NK-92 treated with Interleukin-12 subunit alpha and Interleukin-12 subunit beta, amount 100 ng/mL, for 24 hours (cell line): Measurements from ENCODE around the gene TCF4.

Source experiments
- DNase-seq: peaks from one replicate; lab custom pipeline; 2025; lab: John Stamatoyannopoulos, UW

TCF4 gene

DNA sequence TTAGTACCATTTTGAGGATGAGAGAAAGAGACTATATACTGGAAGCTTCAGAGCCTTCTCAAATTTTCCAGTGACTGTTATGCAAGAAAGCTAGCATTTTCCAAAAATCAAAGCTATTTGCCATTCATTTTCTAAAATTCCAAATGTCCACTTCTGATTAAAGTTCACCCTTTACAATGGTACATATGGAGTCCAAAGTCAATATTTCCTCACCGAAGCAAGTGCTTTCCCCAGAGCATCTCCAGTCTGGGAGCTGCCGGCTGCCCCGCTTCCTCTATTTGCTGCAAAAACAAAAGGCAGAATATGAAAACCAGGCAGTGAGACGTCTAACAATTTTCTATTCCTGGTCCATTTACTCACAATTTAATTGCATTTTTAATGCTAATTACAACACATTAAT is 326.7 kb downstream of the TCF4 start:
- DNase-seq: no peak

DNA sequence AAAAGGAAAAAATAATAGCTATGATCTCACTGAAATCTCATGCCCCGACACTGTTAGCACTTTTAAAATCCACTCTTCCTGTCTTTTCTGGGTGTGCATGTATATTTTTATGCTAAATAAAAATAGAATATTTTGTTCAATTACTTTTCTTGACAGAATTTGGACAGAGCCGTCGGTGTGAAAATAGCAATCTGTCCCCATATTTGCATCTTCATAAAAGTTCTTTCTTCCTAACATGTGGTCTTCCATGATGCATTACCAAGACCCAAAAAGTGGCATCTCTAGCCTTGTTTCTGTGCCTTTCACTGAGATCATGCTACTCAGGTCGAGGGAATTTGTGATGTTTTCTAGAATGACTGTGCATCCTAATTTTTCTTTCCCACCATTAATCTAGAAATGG is 329.9 kb downstream of the TCF4 start:
- no peak for DNase-seq

DNA sequence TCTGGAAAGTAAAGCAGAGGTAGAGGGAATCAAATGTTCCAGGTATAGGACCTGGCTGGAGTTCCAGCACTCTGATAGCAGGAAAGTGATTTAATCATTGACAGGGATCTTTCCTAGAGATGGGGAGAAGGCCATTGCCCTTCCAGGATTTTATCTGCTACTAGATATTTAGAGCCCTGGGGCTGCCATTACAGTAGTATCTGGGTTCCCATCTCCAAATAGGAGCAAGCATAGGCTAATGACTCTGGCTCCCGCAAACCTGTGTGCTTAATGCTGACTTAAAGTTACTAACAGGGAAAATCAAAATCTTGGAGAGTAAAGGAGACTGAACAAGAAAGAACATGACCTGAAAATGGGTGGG is 331.1 kb downstream of the TCF4 start:
- no peak for DNase-seq

DNA sequence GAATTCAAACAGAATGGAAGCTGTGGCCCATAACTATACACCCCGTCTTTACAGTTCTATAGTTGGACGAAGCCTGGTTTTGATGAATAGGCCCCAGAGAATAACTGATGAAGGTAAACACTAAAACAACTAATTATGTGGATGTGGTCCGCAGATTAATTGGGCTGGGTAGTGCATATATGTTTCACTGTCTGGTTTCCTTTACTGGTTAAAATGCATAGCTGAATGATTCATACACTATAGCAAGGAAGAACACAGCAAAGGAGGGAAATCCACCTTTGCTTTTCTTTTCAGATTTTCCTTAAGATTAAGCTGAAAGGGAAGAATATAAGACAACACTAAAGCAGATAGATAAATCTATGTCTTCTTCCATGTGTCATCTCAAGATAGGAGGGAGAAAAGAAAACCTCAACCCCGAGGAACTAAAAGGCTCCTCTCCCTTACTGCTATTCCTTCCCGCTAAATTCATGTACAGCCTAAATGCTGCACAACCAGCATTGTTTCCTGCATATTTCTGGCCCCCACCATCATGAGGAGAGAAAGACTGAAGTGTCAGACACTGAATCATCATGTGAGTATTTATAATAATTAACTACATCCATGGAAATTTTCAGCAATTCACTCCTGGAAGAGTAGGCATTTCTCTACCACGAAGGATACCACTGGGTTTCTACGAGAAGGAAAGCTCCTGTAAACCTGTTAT is 331.6 kb downstream of the TCF4 start:
- no peak for DNase-seq

DNA sequence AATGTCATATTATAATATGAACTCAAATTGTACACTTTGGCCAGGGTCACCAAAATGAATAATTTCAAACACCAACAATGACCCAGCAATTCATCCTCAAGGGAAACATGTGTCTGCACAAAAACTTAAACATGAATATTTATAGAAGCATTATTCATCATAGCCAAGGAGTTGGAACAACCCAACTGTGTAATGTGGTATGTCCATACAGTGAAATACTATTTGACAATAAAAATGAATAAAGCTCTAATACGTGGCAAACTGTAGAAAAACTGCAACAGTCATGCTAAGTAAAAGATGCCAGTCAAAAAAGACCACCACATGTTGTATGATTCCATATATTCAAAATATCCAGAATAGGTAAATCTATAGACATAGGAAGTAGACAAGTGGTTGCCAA is 334.2 kb downstream of the TCF4 start:
- DNase-seq: no peak

DNA sequence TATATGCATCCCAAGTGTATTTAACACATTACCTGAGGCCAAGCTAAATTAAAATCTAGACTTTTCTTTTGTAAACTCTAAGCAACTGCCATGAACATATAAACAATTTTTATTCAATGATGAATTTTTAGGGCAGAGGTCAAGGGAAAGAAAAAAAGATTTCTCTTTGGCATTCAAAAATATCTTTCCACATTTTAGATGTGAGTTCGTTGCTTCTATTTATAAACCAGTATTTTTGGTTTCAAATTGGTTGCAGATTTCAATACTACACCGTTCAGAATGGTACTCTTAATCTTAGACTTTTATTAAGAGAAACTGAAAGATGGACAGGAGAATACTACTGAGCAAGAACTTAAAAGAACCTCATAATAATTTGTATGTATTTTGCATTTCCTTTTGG is 335.1 kb downstream of the TCF4 start:
- DNase-seq: no peak

DNA sequence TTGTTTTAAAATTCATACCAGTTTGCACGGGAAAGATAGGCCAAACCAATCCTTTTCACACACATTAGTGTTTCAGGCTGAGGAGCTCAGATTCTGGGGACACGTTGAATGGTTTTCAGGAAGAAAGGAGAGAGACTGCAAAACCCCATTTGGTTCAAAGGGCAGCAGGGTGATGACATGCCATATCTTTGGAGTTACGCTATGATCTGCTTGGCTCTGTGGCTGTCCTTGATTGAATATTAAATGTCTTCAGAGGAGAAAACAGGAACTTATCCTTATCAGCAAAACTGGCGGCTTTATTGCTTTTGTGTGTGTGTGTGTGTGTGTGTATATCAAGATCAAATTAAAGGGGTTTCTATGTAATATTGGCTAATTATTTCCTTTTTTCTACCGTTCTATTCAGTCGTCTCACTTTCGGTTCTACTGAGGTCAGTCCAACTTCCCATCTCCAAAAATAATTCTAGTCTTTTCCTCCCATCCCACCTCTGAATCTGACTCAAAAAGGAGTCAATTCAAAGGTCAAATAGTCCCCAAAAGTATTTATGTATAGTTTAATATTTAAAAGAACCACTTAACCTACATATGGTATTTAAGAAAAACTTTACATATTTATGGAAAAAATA is 335.8 kb downstream of the TCF4 start:
- no peak for DNase-seq

DNA sequence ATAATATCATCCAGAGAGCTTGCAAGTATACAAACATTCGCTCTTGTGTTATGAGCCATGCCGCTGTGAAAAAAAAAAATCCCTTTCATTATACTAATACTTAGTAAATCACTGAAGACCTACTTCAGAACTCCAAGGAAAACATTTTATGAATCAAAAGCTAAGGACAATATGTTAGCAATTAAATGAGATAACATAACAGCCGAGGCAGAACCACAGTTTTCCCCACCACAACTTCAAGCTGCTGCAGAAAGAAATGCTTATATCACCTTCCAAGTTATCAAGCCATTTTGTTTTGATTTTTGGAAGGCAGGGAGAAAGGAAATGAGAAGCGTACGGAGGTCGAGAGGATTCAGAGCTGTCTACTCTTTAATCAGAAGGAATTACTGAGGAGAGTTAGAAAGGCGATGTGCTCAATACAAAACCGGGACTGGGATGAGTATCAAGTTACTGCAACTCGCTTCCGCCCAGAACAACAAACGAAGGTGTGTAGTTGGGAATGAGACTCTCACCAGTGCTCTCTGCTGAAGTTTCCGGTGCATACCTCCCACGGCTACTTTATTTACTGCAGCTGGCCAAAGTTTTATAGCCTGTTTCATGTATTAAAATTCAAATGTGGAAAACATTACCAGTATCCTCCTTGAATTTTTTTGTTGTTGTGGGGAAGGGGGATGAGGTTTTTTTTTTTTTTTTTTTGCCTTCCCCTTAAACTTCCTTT is 336.6 kb downstream of the TCF4 start:
- DNase-seq: no peak

DNA sequence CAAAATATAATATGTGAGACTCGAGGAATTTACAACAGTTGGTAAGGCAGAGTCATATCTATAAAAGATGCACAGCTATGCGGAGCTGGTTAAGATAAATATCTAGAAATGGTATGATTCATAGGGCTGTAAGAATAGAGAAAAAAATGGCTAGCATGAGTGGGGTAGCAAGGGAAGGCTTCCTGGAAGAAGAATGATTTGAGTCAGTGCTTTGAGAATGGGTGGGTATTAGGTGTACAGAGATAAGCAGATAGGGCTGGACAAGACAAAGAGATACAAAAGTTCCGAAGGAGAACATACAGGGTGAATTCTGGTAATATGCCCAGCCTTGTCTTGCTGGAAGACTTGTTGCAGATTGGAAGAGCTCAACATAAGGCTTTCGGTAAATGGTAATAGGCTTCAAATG is 337.2 kb downstream of the TCF4 start:
- no peak for DNase-seq

DNA sequence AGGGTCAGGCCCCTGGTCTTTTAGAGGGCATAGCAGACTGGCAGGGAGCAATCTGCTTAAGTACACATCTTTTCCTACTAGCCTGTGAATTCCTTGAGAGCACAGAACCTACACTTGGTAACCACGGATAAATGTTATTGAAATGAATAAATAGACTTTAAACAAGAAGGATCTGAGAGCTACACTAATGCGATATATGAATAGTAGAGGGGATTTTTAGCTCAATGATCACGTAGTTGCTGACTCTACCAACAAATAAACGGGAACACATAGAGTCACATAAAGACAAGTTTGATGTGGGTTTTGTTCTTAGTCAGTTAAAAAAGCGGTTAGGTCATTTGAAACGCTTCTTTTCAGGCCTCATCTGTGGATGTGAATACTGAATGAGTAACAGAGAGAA is 338.4 kb downstream of the TCF4 start:
- DNase-seq: no peak

DNA sequence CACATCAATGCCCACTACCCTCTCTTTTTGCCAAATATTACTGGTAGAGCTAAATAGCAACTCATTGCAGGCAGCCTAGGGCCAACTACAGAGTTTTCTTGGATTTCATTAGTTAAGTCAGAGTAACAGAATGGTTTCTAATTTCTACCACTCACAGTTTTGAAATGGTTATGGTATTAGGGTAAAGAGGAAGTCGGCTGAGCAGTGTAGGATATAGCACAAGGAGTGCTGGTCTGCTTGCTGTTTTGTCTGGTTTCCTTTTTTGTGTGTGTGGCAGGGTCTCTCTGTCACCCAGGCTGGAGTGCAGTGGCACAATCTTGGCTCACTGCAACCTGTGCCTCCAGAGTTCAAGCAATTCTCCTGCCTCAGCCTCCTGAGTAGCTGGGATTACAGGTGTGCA is 339.5 kb downstream of the TCF4 start:
- DNase-seq: no peak

DNA sequence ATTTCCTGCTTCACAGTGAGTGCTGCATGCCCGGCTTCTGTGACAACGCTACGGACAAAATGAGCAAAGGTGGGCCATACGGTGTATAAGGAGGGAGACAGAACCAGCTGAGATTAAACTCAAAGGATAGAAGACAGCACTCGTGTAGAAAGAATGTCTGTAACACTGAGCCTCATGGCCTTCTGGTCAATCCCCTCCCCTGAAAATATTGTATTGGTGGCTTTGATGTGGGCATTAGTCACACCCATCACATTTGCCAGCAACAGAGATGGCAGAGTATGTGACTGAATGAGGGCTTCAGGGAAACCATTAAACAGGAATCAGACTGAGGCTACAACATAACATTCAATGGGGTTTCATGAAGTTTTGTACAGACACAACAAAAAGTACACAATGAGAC is 341.0 kb downstream of the TCF4 start:
- DNase-seq: no peak

DNA sequence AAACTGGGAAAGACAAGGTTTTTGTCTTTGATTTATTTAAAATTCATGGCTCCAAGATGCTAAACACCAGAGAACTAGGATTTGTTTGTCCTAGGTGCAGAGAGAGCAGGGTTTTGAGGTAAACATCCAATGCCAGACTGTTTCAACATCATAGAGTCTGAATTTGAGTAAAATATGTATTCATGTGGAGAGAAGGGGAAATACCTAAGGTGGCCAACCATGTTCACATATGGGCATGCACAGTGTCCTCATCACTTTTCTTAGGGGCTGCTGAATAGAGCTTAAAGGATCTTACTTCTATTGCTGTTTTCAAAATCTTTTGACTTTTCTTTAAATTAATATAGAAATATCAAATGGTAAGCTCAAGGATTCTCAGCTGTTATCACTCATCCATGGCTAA is 341.7 kb downstream of the TCF4 start:
- no peak for DNase-seq

DNA sequence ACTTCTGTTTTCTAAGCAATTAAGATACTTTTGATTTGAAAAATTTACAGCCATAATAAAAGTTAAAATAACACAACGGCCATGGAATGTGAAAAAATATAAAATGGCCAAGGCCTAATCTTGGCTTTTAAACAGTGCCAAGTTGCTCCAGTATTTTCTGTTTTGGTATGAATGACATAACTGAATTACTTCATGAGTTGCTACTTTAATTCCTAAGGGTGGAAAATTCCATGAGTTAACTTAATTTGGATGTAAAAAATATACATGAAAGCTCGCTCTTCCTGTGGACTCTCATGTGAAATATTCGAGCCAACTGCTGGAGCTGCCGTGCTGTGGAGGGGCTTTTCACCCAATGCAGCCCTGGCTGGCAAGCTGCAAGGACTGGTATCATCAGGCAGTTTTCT is 342.8 kb downstream of the TCF4 start:
- DNase-seq: no peak

DNA sequence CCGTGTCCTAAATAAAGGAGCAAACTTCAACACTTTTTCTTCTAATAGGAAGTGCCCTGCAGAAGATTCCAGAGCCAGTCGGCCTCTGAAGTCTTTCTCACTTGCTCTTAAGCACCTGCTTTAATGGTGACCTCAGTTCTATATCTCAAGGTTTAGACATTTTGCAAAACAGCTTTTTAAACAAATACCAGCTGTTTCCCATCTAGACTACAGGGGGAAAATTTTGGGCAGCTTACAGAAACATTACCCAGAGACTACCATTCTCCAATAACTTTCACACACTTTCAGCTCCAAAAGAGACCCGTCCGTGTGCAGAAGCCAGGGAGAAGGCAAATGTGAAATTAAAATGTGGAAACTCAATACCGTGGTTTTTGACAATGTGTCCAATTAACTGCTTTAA is 343.4 kb downstream of the TCF4 start:
- DNase-seq: no peak

DNA sequence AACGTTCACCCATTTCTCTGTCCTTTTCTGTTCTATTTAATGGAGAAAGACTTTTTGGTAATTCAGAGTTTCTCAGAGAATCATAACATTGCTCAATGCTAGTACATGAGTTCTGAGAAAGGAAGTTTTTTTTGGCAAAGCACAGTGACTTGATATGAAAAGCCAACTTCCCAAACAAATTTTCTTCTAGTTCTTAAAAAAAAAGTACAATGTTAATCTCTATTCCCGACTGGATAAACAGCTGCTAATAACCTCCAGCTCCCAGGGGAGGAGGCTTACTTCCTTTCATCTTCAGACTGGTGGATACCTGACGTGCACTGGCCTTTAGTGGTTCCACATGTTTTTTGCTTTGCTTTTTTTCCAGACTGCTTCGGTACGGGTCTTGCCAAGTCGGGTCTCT is 344.1 kb downstream of the TCF4 start:
- no peak for DNase-seq

DNA sequence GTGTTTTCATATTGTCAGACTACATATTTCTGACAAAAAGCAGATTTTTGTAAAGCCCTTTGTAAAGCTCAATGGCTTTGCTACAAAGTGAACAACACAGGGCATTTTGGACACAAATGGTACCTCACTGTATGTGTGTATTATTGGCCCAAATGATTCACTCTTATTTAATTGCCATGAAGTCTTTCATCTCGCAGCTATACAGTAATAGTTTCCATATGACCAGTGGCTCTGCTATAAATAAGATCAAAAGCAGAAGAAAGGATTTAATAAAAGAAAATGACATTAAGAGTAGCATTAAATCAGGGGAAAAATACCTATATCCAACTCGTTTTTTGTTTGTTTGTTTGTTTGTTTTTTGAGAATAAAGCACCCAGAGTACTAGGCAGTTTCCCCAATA is 344.7 kb downstream of the TCF4 start:
- DNase-seq: no peak

DNA sequence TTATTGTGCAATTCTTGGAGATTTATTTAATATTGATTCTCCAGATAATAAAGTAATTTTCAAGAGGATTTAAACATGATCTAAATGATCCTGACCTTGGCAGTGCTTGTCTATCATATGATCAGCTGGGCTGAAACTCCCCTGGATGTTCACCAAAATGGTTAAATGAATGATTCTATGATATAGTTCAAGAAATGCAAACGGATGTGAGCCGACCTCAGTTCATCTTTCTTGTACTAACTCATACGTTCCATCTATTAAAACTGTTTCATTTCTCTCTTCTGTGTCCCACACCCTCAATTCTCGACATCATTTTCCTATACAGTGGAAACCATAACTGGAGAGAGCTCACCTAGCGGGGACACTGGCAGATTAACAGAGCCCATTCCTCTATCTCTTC is 347.0 kb downstream of the TCF4 start:
- no peak for DNase-seq

DNA sequence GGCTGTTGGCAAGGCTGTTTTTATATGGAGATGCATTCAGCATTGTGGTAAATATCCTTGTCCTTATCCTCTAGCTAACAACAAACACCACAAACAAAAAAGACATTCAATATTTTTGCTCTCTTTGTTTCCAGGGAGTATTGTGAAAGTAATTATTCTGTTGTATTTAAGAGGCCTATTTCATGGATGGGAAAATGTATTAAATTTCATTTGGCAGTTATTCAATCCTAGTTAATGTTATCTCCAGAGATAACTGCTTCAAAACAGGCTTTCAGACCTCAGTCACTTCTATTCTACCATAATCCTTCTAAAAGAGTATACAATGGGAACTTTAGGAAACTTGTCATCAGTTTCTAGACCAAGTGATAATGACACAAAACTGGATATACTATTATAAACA is 348.3 kb downstream of the TCF4 start:
- no peak for DNase-seq

DNA sequence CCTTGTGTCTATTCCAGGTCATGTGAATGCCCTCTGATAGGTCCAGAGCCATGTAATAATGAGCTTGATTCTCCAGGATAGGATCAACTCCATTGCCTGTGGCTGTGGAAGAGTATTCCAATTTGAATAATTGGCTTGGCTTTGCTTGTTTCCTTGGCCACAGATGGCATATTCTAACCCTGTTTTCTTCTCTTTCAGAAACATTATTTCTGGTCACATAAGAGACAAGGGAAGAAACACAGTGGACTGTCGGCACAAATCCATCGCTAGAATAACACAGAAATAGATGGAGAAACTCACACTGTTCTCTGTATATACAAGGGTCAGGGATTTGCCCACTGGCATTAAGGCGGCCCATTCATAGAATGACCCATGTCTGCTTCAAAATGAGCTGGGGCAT is 350.3 kb downstream of the TCF4 start:
- no peak for DNase-seq

DNA sequence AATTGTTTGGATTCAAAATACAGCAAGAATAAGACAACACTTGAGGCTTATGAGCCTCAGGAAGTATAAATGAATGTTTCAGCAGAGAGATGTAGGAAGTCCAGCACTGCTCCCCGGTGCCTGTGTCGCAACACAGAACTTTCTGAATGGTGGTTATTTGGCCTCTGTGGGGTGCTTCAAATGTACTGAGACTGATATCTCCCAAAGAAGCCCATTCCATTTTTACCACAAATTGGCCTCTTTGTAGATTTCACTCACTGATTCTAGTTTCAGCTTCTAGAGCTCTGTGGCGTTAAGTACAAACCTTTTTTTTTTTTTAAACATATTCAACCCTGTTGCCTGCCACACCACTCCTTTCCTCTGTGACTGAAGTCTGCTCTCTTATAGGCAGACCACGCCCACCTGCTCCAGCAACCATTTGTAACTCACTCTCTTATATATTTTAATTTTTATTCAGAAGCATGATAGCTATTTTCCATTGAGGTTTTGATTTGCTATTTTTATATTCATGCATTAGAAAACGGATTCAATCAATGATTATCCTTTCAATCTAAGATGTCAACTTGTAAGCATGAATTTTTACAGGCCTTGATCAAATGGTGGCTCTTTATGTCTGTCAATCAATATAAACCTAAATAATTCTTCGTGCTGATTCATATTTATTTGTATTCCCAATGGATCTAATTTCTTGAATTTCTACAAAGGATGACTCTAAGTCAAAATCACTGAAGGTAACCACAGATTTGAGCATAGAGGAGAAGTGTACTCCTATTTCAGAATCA is 351.7 kb downstream of the TCF4 start:
- peak; percentile 16 for DNase-seq

DNA sequence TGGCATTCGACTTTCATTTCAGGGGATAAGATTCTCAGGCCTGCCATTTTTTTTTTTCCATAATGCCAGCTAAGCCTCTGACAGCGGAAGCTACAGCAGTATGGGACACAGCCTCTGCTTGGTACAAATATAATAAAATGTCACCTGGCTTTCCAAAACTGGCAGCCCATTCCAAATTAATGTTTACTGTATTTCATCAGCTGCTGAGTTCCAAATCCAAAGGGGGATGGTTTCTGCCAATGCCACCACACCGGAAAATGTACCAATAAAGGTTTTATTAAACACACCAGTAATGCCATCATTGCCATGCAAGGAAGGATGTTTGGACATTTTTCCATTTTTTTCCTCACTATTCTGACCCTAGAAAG is 352.9 kb downstream of the TCF4 start:
- DNase-seq: no peak
